HG02938 (cell line): ENCODE results near the gene HECW1.

Source experiments
- ATAC-seq: cut with Tn5 transposase; IDR thresholded peaks from one replicate; pipeline ENCODE4 v1.9.1; 2021; ENCODE audit warnings: mild to moderate bottlenecking, moderate library complexity; ENCODE audit not compliant: unreplicated experiment

HECW1 gene

DNA sequence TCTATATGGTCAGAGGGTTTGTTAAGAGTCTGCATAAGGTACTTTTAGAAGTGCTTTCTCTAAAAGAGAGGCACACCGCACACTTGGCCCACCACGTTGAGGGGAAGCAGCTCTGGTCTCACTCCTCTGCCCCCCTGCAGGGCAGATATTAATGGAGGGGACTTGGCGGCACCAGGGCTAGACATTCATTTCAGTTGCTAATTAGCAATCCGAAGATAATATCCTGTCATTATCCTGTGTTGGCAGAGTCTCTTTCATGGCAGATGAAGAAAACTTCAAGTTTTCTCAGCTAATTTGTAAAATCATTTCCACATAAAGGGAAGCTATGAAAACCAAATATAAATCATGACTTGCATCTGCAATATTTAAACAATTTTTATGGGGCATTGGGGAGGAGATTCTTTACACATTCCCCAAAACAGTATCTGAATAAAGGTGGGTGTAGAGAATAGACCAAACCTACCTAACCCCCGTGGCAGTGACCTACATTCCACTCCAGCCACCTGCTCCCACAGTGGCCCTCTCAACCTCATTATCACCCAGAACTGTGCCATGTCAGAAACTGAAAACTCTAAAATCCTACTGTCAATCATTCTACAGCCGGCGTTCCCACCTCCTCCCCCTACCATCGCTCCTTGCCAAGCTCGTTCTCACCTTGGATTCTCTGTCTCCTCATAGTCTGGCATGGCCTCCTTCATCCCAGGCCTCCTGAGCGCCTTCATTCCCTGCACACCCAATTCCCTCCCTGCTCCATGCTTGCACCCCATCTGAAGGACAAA, 416.3 kb downstream of the HECW1 start:
- no peak for ATAC-seq

DNA sequence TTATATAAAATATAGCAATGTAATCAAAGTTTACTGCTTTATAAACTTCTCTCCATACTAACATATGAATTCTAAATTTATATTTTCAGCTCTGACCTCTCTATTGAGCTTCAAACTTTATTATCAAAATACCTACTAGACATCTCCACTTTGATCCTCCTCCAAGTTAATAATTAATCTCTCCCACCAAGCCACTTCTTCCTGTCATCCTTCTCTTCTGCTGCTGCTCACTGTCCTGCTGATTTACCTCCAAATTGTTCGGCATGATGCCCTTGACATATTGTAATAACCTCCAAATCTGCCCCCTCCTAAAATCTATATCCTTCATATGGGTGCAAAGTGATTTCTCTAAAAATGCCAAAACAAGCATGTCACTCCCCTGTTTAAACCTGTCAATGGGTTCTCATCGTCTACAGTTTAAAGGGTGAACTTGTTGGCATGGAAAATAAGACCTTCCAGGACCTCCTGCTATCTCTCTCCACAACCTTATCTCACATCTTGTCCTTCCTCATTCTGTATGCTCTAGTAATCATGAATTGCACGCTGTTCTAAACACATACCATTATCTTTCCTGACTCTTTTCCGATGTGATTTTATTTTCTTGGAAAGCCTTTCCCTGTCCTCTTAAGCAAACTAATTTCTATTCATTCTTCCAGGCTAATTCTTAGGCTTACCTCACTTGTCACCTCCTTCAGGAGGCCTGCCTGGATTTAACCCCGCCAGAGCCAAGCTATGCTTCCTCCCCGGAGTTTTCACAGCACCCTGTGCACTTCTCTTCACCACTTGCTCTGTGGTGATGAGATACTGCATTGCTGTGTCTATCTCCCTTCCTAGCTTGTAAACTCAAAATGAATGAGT, 418.3 kb downstream of the HECW1 start:
- ATAC-seq, result no peak

DNA sequence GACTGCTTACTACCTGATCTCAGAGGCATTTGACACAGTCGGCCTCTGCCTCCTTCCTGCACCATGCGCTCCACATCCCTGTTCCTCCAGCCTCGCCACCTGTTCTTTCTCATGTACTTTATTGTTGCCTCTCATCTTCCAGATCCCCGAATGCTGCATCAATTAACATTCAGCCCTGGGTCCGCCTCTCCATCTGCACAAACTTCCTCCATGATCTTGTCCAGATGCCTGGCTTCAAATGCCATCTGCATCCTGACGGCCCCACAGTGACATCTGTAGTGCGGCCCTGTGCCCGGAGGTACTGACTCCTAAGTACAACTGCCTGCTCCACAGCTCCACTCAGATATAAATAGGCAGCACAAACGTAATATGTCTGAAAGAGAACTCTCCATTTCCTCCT, 419.3 kb downstream of the HECW1 start:
- ATAC-seq, result no peak

DNA sequence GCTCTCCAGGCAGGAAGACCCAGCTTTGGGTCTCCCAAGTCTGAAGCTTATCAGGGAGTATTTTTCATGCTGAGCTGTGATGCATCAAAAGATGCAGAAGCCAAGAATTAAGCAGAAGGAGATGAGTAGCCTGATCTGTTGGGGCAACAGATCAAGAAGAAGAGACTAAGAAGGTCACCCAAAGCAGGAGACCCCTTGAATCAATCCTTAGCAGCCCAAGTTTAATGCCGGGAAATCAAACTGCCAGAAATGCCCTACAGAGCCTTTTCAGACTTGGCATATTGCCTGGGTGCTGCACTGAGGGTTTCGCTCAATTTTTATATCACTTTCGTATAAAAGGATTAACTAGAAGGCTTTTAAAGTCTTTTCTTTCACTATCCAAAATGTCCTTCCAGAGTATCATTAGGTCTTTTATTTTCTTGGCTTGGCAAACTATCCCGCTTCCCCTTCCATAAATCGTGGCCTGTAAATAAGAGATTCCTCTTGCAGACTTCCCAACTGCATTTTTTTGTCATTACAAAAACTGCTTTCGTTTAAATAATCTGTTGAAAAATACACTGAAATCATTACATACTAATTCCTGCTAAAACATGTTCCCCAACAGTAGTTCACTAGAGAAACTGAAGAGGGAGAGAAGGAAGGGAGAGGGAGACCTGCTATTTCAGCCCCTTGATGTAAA, 421.5 kb downstream of the HECW1 start:
- no peak for ATAC-seq

DNA sequence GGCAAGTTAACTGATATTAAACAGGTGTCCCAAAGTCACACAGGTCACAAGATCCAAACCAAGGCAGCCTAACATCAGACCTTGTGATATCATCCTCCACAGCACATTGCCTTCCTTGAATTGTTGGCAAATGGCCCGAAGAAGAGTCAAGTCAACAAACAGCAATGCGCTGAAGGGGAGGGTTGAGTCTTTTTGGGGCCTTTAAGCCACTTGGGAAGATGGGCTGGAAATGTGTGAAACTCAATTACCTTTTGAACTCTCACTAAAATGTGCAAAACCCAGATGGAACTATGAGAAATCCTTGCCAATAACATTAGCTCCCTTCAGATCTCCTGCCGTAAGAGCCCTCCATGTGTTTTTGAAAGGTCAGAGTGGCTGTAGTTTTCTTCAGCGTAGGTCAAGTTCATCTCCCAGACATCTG, 422.6 kb downstream of the HECW1 start:
- ATAC-seq, result no peak

DNA sequence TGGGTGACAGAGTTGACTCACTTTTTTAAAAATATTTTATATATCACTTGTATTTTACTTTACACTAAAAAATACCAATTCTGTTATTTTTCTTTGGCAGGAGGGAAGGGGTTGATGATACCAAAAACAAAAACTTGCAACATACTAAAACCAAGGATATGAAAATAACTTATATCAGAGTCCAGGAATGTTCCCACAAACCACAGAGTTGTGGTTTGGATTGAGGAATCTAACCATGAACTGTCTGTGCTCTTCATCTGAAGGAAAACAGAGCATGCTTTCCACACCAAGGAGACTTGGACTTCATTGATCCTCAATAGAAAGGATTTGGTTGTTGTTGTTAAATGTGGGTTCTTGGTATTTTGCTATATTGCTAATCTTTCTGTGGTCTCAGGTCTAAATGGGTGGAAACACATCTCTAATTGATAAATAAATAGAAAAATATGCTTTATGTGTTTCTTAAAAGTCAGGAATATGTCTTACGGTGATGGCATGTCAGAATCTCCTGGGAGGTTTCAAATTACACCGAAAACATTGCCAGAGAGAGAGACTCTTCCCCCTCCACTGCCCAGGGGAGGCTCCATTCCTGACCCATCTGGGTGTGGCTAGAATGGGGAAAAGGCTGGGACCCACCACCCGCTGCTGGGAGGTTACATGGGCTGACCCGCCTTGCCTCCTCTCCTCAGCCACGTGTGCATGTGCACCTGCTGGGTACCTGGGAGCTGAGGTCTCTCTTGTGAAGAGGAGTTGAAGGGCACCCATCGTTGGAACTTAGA, 423.6 kb downstream of the HECW1 start:
- no peak for ATAC-seq

DNA sequence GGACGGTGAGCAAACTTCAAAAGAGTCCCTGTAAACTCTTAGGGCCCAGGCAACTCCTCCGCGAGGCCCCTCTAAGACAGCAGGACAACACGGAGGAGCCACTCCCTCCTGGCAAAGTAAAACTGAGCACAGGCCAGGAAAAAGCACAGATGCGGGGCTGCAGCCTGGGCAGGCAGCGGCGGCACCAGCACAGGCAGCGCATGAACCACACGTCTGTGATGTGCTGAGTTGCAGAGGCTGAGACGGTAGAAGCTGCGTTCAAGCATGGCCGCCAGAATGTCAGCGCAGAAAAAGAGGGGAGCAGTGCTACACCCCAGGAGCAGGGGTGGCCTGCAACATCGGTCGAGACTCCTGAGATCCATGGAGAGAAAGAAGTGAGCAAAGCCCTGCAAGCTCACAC, 424.3 kb downstream of the HECW1 start:
- ATAC-seq, result no peak

DNA sequence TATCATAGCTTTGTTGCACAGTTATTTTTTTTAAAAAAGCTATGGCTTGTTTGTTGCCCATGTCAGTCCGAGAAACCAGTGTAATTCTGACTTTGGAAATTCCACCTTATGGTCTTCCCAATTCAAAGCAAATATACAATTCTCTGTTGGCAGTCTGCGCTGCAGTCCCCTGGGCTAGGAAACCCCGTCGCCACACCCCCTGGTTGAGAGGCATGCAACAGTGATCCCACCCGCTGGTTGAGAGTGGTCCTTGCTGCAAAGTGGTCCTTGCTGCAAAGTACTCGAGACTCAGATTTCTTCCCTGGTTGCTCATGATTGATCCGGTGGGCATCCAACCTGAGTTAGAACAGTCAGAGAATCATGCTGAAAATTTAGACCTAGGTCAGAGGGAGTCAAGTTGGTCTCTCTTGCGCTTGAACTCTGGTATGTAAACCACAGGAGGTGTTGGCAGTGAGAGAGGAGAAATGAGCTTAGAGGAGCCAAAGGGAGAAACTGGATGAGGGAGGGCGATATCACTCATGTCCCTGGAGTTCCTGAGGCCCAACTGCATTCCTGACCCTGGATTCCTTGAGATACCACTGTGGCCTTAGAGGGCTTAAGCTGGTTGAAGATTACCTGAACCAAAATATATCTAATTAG, 425.4 kb downstream of the HECW1 start:
- no peak for ATAC-seq

DNA sequence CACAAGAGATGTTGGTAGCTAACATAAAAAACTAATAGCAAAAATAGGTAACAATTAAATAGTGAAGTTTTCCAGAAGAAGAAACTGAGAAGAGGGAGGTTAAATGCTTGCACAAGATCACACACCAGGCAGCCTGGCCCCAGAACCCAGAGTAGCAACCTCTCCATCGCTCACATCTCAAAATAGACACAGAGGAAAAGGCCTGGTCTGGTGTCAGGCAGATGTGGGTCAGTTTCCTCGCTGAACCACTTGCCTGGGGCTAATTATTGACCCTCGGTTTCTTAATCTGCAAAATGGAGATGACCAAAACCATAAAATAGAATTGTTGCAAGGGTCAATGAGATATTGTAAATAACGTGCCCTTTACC, 425.9 kb downstream of the HECW1 start:
- no peak for ATAC-seq

DNA sequence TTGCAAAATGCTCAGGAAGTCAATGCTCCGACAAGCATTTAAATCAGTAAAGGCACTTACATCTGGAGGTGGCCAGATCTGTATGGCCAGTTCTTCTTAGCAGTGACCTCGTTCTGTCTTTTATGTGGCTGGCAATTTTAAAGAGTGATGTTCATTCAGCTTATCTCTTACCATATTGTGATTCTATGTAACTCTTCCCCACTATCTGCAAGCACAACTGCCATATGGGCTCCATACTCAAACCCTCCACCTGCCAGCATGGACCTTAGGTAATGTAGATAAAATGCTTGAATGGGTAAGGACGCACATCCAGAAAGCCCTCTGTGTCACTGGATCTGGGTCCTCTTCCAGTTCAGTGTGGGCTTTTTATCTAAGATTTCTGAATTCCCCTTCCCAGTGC, 428.0 kb downstream of the HECW1 start:
- ATAC-seq, result no peak

DNA sequence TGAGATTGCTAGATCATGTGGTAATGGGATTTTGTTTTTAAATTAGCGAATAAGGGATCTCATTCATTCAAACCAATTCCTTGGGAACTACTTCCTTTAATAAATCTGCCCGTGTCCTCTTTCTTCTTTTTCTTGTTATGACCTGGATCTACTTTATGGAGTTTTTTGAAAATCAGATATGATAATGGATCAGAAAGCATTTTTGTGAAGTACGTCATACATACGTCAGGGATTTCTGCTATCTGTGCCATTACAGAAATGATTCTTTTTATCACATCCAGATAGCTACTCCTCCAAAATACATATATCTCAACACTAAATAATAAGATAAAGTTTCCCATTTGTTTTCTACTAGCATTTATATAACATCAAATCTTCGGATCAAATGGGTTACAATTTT, 430.3 kb downstream of the HECW1 start:
- ATAC-seq, result no peak

DNA sequence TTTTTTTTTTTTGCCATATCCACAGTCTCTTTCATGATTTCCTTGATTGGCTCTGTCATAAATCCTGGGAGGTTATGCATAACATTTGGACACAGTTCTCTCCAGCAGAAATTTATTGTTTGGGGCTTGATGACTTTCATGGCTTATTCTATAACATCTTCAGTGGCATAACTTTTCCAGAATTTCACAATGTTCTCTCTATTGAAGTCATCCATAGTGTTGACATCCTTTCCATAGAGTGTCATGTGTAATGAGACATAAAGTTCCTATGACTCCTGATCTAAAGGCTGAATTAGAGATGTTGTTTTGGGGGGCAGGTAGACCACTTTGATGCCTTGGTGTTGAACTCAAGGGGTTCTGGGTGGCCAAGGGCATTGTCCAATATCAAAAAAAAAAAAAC, 433.8 kb downstream of the HECW1 start:
- ATAC-seq, result no peak

DNA sequence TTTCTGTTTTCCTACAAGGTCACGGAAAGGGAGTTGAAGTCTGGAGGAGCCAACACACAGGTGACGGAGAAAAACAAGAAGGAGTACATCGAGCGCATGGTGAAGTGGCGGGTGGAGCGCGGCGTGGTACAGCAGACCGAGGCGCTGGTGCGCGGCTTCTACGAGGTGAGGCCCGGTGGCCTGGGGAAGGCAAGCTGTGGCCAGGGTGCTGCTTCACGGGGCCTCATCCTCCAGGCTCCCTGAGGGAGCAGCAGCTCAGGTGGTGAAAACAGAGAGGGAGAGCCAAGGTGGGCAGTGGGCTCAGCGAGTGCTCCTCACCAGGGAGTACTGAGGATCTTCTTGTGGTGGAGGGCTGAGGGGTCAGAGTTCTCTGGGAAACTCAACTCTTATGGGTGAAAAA, 438.0 kb downstream of the HECW1 start:
- ATAC-seq, result no peak

DNA sequence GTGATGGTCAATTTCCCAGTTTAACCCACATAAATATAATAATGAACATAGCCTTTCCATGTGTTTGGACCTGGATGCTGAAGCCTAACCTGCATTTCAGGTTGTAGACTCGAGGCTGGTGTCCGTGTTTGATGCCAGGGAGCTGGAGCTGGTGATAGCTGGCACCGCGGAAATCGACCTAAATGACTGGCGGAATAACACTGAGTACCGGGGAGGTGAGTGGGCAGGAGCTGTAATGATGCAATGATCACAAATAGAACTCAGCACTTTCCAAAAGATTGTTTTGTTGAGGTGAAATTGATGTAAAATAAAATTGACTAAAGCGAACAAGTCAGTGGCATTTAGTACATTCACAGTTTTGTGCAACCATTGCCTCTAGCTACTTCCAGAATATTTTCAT, 439.7 kb downstream of the HECW1 start:
- no peak for ATAC-seq

DNA sequence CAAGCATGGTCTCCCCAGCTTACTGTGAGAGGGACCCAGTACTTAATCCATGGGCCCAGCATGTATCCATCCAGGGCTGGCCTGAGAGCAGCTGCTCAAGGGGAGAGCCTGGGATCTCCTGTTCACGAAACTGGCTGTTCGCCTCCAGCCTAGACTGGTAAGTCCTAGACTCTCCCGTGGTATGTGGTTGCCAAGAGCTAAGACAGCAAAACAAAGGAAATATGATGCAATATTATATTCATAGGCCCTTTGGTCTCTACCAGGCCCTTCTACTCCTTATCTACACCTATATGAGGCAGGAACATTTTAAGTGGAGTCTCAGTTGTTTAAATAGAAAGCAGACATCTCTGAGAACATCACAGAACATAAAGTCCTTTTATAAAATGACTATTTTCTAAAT, 441.6 kb downstream of the HECW1 start:
- ATAC-seq, result no peak

DNA sequence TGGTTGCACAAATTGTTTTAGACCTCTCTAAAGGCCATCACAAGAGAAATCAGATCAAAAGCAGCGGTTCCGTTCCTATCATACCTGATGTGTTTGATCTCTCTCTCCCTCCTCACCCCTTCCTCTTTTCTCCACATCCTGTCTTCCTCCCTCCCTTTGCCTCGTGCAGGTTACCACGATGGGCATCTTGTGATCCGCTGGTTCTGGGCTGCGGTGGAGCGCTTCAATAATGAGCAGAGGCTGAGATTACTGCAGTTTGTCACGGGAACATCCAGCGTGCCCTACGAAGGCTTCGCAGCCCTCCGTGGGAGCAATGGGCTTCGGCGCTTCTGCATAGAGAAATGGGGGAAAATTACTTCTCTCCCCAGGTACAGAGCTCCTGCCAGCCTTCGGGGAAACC, 442.0 kb downstream of the HECW1 start:
- no peak for ATAC-seq

DNA sequence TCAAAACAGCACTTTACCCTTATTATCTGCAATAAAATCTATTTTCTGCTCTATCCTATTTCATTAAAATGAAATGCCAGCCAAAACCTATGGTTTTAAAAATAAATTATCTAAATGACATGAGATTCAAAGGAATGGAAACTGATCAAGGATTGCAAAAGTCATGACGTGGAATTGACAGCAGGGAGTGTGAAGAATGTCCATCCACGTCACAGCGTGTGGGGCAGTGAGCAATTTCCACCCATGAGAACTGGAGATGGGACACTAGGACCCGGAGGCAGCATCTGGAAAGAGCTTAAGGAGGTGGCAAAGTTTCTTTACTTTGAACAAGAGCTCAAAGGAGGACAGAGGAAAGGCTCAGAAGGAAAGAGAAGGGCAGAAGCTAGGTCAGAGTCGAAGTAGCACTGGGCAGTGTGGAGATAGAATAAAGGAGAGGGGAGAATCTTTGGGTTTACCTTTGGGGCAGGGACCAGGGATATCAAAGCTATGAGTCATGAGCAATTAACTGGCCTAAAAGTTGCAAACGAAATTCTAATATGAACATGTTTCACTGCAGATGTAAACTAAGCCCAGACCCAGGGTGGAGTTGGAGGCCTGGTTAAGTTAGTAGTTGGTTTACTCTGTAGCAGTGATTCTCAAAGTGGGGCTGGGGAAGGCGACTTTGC, 445.5 kb downstream of the HECW1 start:
- ATAC-seq, result no peak

DNA sequence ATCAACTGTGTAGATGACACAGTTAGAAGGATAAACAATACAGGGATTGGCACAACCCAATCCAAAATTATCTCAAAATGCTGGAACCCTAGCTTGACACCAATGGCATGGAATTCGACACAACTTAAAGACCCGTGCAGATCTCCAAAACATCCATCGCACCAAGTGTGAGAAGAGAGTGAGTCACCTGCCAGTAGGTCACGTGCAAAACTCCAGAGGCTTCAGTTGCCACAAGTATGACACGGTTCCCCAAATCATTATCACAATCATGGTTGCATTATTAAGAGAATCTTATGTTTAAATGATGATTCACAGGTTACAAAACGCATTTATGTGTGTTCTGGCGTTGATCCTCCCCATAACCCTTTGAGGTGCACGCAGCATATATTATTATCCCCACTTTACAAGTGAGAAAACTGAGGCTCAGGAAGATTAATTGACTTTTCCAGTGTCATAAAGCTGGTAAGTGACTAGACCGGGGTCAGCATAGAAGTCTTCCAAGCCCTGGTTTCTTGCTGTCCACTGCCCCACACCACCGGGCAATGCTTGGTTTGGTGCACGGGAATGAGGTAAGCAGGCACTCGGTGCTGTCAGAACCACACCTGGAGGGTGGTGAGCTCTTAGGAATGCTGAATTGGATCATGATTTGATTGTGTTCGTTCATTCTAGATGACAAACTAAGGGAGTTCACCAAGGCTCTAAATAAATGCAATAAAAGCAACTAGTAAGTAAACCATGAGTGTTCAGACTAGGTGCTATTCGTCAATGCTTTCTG, 446.9 kb downstream of the HECW1 start:
- ATAC-seq, result no peak

DNA sequence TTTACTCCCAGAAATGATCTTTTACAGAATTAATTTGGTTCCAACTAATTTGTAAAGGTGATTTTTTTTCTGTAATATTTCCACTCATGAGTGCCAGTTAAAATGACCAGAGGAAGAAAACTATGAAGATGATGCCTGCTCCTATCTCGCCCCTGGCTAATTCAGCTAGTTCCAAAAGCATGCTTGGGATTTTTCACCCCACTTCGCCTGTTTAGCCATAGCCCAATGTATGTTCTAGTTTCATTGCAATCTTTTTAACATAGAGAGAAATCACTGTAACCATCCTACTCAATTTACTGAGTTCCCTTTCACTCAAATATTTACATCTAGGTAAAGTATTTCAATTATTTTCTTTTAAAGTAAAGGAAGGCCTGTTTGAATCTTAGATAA, 447.5 kb downstream of the HECW1 start:
- ATAC-seq, result no peak
